GM12878 (cell line): Measurements from ENCODE around the gene ADCY9. TPM values are rescaled to one million over a fixed set of nuclear protein-coding genes. Genes with fewer than 3 reads are reported as not detected.

ENCODE experiments used
- ATAC-seq: fragments of 200-7000 bp; cut with Tn5 transposase; 3 replicates; pipeline ENCODE4 v1.9.1; 2020; ENCODE audit warnings: mild to moderate bottlenecking, moderate library complexity
- BruUV-seq: library from RNA; stranded (reverse); fragments of 400-500 nt; replicated peaks from 2 replicates; lab custom pipeline; 2021; lab: Mats Ljungman, UMichigan
- CTCF ChIA-PET: fragments of 300-600 bp; sonication (Branson Sonifier 250); formaldehyde crosslinking; extraction: SDS; loops from one replicate; lab custom pipeline; 2021; ENCODE audit warnings: inconsistent platforms; lab: Yijun Ruan, JAX
- POLR2A ChIA-PET: fragments of 350-600 bp; formaldehyde crosslinking; extraction: SDS; loops from one replicate; lab custom pipeline; 2021; ENCODE audit warnings: inconsistent platforms; lab: Charles Lee
- RAD21 ChIA-PET: fragments of 300-600 bp; sonication (Branson Sonifier 250); formaldehyde crosslinking; loops from one replicate; lab custom pipeline; 2023; ENCODE audit warnings: antibody characterized with exemption; ENCODE audit not compliant: unreplicated experiment; lab: Charles Lee
- SMC1A ChIA-PET: fragments of 300-600 bp; sonication (Branson Sonifier 250); formaldehyde crosslinking; loops from one replicate; lab custom pipeline; 2023; ENCODE audit not compliant: unreplicated experiment, uncharacterized antibody; lab: Charles Lee
- DNase-seq: peaks from one replicate; pipeline ENCODE4 v3.0.0-alpha.2; 2011; ENCODE audit warnings: low read depth, low spot score
- FAIRE-seq: peaks from 3 replicates; lab custom pipeline; 2011; peaks lifted over from hg19 to GRCh38; lab: Jason Lieb, UNC
- H2AFZ ChIP-seq: 2 replicates; pipeline ENCODE4 v1.6.0; 2011; ENCODE audit warnings: low read depth, low read length, control low read depth; ENCODE audit not compliant: control insufficient read depth
- H3K27ac ChIP-seq: 2 replicates; pipeline ENCODE4 v1.5.1; 2011; ENCODE audit warnings: control low read depth; ENCODE audit not compliant: control insufficient read depth, insufficient read depth
- H3K27me3 ChIP-seq, 2 experiments: replicated peaks in 1 of 2; 2 replicates each; pipeline versions ENCODE4 v1.6.0 to v1.6.1; 2011; ENCODE audit warnings: low read length in 1 of 2; ENCODE audit not compliant: control insufficient read depth in 2 of 2, insufficient read depth in 2 of 2
- H3K36me3 ChIP-seq, 2 experiments: 2 replicates each; pipeline ENCODE4 v1.5.1; 2011; ENCODE audit warnings: low read length in 1 of 2; ENCODE audit not compliant: control insufficient read depth in 2 of 2, insufficient read depth in 2 of 2
- H3K4me1 ChIP-seq: 2 replicates; pipeline ENCODE4 v1.6.1; 2011; ENCODE audit warnings: mild to moderate bottlenecking, low read length, moderate library complexity, mixed read lengths; ENCODE audit not compliant: control insufficient read depth, insufficient read depth
- H3K4me2 ChIP-seq: 2 replicates; pipeline ENCODE4 v1.6.0; 2011; ENCODE audit warnings: control low read depth; ENCODE audit not compliant: control insufficient read depth, insufficient read depth
- H3K4me3 ChIP-seq: fragments of 200-600 bp; sonication (generic); 2 replicates; pipeline ENCODE4 v1.5.1; 2016
- H3K79me2 ChIP-seq: 2 replicates; pipeline ENCODE4 v1.6.0; 2011; ENCODE audit warnings: low read length; ENCODE audit not compliant: control insufficient read depth, insufficient read depth
- H3K9ac ChIP-seq: 2 replicates; pipeline ENCODE4 v1.8.0; 2011; ENCODE audit warnings: low read length, control low read depth, mixed read lengths; ENCODE audit not compliant: control insufficient read depth, insufficient read depth
- H3K9me3 ChIP-seq: replicated peaks from 3 replicates; pipeline ENCODE4 v1.5.1; 2011; ENCODE audit warnings: mild to moderate bottlenecking, low read length; ENCODE audit not compliant: control insufficient read depth, insufficient read depth
- H4K20me1 ChIP-seq: 2 replicates; pipeline ENCODE4 v1.6.0; 2011; ENCODE audit not compliant: control insufficient read depth, insufficient read depth
- ATF3 ChIP-seq: IDR thresholded peaks from 2 replicates; pipeline ENCODE4 v1.6.1; 2011; ENCODE audit warnings: low read depth, mild to moderate bottlenecking, low read length, moderate library complexity, borderline replicate concordance; ENCODE audit errors: extremely low read depth
- DPF2 ChIP-seq: fragments of 450-650 bp; IDR thresholded peaks from 2 replicates; pipeline ENCODE4 v1.6.1; 2017; ENCODE audit warnings: mild to moderate bottlenecking
- GABPA ChIP-seq: IDR thresholded peaks from 2 replicates; pipeline ENCODE4 v1.6.1; 2014; ENCODE audit warnings: antibody characterized with exemption, low read depth, mild to moderate bottlenecking, inconsistent platforms
- HSF1 ChIP-seq: fragments of 150-350 bp; IDR thresholded peaks from 2 replicates; pipeline ENCODE4 v1.6.1; 2014; ENCODE audit warnings: mild to moderate bottlenecking, low read depth, low read length
- NBN ChIP-seq: fragments of 450-650 bp; IDR thresholded peaks from 2 replicates; pipeline ENCODE4 v1.6.1; 2016
- NFIC ChIP-seq: IDR thresholded peaks from 2 replicates; pipeline ENCODE4 v1.6.1; 2012; ENCODE audit warnings: low read depth, mild to moderate bottlenecking, inconsistent platforms, low read length, moderate library complexity
- NR2C2 ChIP-seq: IDR thresholded peaks from 2 replicates; pipeline ENCODE4 v1.6.1; 2011; ENCODE audit warnings: borderline replicate concordance, low read depth; ENCODE audit not compliant: control insufficient read depth, insufficient read length
- POU2F2 ChIP-seq: IDR thresholded peaks from 3 replicates; pipeline ENCODE4 v1.6.1; 2011; ENCODE audit warnings: low read depth, mild to moderate bottlenecking, low read length, borderline replicate concordance
- SUZ12 ChIP-seq: fragments of 200-600 bp; sonication (generic); IDR thresholded peaks from one replicate; pipeline ENCODE4 v1.6.1; 2018; ENCODE audit warnings: antibody characterized with exemption, mild to moderate bottlenecking; ENCODE audit not compliant: unreplicated experiment
- TARDBP ChIP-seq: IDR thresholded peaks from 2 replicates; pipeline ENCODE4 v1.6.1; 2016; ENCODE audit warnings: borderline replicate concordance
- TBL1XR1 ChIP-seq: IDR thresholded peaks from 2 replicates; pipeline ENCODE4 v1.6.1; 2012; ENCODE audit warnings: low read depth, low read length, improper control_type of control experiment
- ZBTB11 ChIP-seq: fragments of 450-650 bp; formaldehyde crosslinking; IDR thresholded peaks from 2 replicates; pipeline ENCODE4 v1.5.0; 2022; ENCODE audit warnings: mild to moderate bottlenecking, missing genetic modification characterization
- ZBTB33 ChIP-seq: fragments of 450-650 bp; IDR thresholded peaks from 2 replicates; pipeline ENCODE4 v1.6.1; 2017; ENCODE audit warnings: mild to moderate bottlenecking
- WGBS: methylation state at CpG from one replicate; pipeline ENCODE4 v1.1.6; 2016; ENCODE audit warnings: low lambda C conversion rate; ENCODE audit not compliant: insufficient replicate concordance, insufficient coverage; ENCODE audit errors: missing lambda C conversion rate; 5-methylcytosine and 5-hydroxymethylcytosine counted together
- in situ Hi-C: fragments of 300-500 bp; cut with MboI; formaldehyde crosslinking; loops from 9 replicates; pipeline ENCODE4 v1.14.3; 2018; ENCODE audit warnings: mixed read lengths
- intact Hi-C: fragments of 100-400 bp; cut with micrococcal nuclease; formaldehyde crosslinking; loops from one replicate; pipeline ENCODE4 v1.14.2; 2022; ENCODE audit not compliant: unreplicated experiment
- polyA plus RNA-seq, 11 experiments: library from polyadenylated mRNA; depleted of rRNA in 4 of 11; unstranded in 6 of 11; stranded (reverse) in 5 of 11; fragments of >200 nt; fragmentation: Nextera tagmentation in 4 of 11; fragmentation: Illumina TruSeq in 1 of 11; extraction: Ambion mirVana in 4 of 11; extraction: Trizol in 1 of 11; gene quantifications; 1 replicate in 1 of 11; 2 replicates in 10 of 11; pipeline versions ENCODE4 v1.2.1 to v1.2.3, GENCODE V29; 2011 to 2016; ENCODE audit warnings: inconsistent platforms in 2 of 11, missing spikeins in 2 of 11, low read depth in 1 of 11
- total RNA-seq, 4 experiments: library from RNA; depleted of rRNA in 3 of 4; stranded (reverse); fragments of >200 nt in 3 of 4; fragmentation: Illumina TruSeq in 1 of 4; extraction: Trizol in 1 of 4; gene quantifications; 2 replicates each; pipeline versions ENCODE4 v1.2.1 to v1.2.3, GENCODE V29; 2013 to 2021

Gene ADCY9
- total and polyA plus RNA-seq, 10 of the 15 experiments (the other 5 are each of a cell fraction or from before 2014, with no cell fraction given), result 0.09 to 0.41 (median 0.15) TPM; not detected in 3

- intact Hi-C loops, result no loop called here
- 78% methylated on average over 12 of the region's 15 CpGs for WGBS
- ATAC-seq, result no peak
Measured at GRCh38 chr16:4055748-4056147, 60.5 kb downstream of the ADCY9 start.

More at GRCh38 chr16:4055748-4056147, 60.5 kb downstream of the ADCY9 start:
- H3K79me2 ChIP-seq, result no peaks in the 10 kb centered on the region
- H3K9ac ChIP-seq, result no peak overlapping the region
- no peaks in the 10 kb centered on the region for H3K27me3 ChIP-seq
- FAIRE-seq (no peak), DNase-seq (no peak)
- ChIA-PET CTCF (no interaction called here), SMC1A (no interaction called here), RAD21 (no interaction called here), POLR2A (interaction anchor here (1.1 kb wide), 1 partner anchor 9 kb away, joined by 3 read pairs; no protein-coding TSS in a partner anchor)
- H3K4me3 ChIP-seq, result no peak overlapping the region
- no peaks in the 10 kb centered on the region for H3K4me1 ChIP-seq
- no TSS peak for BruUV-seq
- H2AFZ ChIP-seq, result no peak overlapping the region
- in situ Hi-C loops, result no loop called here
- no peaks in the 10 kb centered on the region for H4K20me1 ChIP-seq
- H3K4me2 ChIP-seq, result no peak overlapping the region
- H3K9me3 ChIP-seq, result peaks cover 2% of the 10 kb centered on the region; the same call in 1 of the 3 replicates
- H3K36me3 ChIP-seq, result no peaks in the 10 kb centered on the region
- no peak overlapping the region for H3K27ac ChIP-seq
- TF ChIP-seq ZBTB11 (CRISPR knock-in tag) (no peak), NR2C2 (no peak), TBL1XR1 (no peak), NBN (no peak), TARDBP (no peak), NFIC (no peak), SUZ12 (no peak), ATF3 (no peak), ZBTB33 (no peak), HSF1 (no peak), DPF2 (no peak), POU2F2 (no peak), GABPA (no peak)
